RWPE2 (cell line): ENCODE data around the gene NOL9.

Source experiments
- ATAC-seq: fragments of 200-7000 bp; cut with Tn5 transposase; 3 replicates; pipeline ENCODE4 v1.9.1; 2021; ENCODE audit warnings: low read depth
- DNase-seq: peaks from one replicate; pipeline ENCODE4 v3.0.0-alpha.2; 2020; ENCODE audit warnings: low spot score
- H3K27ac ChIP-seq: fragments of 450-650 bp; 2 replicates; pipeline ENCODE4 v1.5.1; 2017; ENCODE audit warnings: mild to moderate bottlenecking; ENCODE audit not compliant: poor library complexity, severe bottlenecking
- H3K27me3 ChIP-seq: fragments of 250-450 bp; sonication (Bioruptor Pico); 2 replicates; pipeline ENCODE4 v1.5.1; 2021; ENCODE audit warnings: mild to moderate bottlenecking, moderate library complexity; ENCODE audit not compliant: insufficient read depth, poor library complexity, severe bottlenecking
- H3K36me3 ChIP-seq: fragments of 250-450 bp; sonication (Bioruptor Pico); 2 replicates; pipeline ENCODE4 v1.5.1; 2020; ENCODE audit warnings: low read depth, mild to moderate bottlenecking, moderate library complexity
- H3K4me1 ChIP-seq: fragments of 250-450 bp; sonication (Bioruptor Pico); 2 replicates; pipeline ENCODE4 v1.5.1; 2021; ENCODE audit warnings: mild to moderate bottlenecking, moderate library complexity; ENCODE audit not compliant: insufficient read depth, poor library complexity, severe bottlenecking
- H3K4me3 ChIP-seq: fragments of 250-450 bp; sonication (Bioruptor Pico); 2 replicates; pipeline ENCODE4 v1.5.1; 2021; ENCODE audit warnings: mild to moderate bottlenecking, moderate library complexity; ENCODE audit not compliant: severe bottlenecking
- H3K9me3 ChIP-seq: fragments of 250-450 bp; sonication (Bioruptor Pico); 2 replicates; pipeline ENCODE4 v1.5.1; 2021; ENCODE audit warnings: mild to moderate bottlenecking, moderate library complexity; ENCODE audit not compliant: severe bottlenecking
- CTCF ChIP-seq: fragments of 450-650 bp; IDR thresholded peaks from one replicate; pipeline ENCODE4 v1.5.1; 2017; ENCODE audit warnings: mild to moderate bottlenecking, moderate library complexity; ENCODE audit not compliant: poor library complexity, severe bottlenecking

NOL9 gene

DNA sequence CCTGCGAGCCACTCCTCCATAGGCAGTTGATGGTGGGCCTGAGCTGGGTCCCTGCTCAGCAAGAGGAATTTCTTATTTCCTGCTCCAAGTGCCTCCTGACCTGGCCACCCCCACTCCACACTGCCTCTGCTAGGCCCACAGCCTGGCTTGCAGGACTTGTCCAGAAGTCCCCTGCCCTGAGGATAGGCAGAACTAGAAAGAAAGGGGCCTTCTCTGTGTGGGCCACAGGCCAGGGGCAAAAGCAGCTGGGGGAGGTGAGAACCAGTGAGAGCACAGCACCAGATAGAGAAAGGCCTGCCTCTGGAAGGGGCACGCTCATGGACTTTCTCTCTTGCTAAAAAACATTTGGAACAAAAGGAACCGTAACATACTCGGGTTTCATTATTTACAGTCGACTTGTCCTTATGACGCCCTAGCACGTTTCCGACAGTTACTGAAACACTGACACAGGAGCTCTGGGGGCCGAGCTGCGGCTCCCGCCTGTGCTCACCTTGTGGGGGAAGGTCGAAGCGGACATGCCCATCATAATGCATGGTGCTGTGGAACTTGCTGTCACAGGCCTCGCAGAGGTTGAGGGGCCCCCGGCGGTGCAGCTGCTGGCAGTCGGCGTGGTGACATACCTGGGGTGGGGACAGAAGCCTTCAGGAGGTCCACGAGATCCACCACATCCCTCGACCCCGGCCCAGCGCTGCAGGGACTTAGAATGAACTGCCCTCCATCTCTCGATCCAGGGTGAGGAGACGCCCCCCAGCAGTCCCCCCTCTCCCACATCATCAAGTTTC, 77.1 kb downstream of the NOL9 start:
- H3K27me3 ChIP-seq, result no peaks in the 10 kb centered on the region
- no peak overlapping the region for H3K27ac ChIP-seq
- ATAC-seq, result no peak
- TF ChIP-seq CTCF, result no peak
- no peak for DNase-seq
- H3K4me3 ChIP-seq, result no peak overlapping the region
- H3K4me1 ChIP-seq, result peaks cover 3% of the 10 kb centered on the region
- H3K9me3 ChIP-seq, result no peaks in the 10 kb centered on the region
- peaks cover 46% of the 10 kb centered on the region for H3K36me3 ChIP-seq

GRCh38 chr1:6476483-6476882, 77.8 kb downstream of the NOL9 start:
- H3K36me3 ChIP-seq, result peaks cover 49% of the 10 kb centered on the region
- no peak overlapping the region for H3K27ac ChIP-seq
- peaks cover 4% of the 10 kb centered on the region for H3K4me1 ChIP-seq
- no peaks in the 10 kb centered on the region for H3K27me3 ChIP-seq
- H3K9me3 ChIP-seq, result no peaks in the 10 kb centered on the region
- no peak for DNase-seq
- no peak for TF ChIP-seq CTCF
- H3K4me3 ChIP-seq, result no peak overlapping the region
- ATAC-seq, result no peak

- H3K36me3 ChIP-seq, result peaks cover 54% of the 10 kb centered on the region
- ATAC-seq (peak; percentile 68), DNase-seq (no peak)
- no peak overlapping the region for H3K27ac ChIP-seq
- H3K9me3 ChIP-seq, result no peaks in the 10 kb centered on the region
- H3K27me3 ChIP-seq, result no peaks in the 10 kb centered on the region
- peaks cover 4% of the 10 kb centered on the region for H3K4me1 ChIP-seq
- no peak overlapping the region for H3K4me3 ChIP-seq
- TF ChIP-seq CTCF, result peak; percentile 92
These were observed 78.8 kb downstream of the NOL9 start for GRCh38 chr1:6475381-6476133.

DNA sequence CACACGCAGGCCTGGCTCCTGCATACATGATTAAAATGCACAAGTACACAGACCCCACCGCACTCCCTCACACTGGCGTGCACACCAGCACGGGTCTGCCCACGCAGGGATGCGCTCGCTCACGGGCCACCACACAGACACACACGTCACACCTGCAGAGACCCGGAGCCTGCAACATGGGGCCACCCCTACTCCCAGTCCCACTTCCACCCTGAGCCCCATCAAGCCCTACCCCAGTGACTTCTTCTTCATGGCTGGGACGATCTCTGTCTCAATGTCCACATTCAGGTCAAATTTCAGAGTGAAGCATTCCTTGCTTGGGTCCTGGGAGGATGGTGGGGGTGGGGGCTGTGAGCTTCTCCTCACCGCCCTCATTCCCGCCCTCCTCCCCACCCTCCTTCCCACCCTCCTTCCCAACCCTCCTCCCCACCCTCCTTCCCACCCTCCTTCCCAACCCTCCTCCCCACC, 79.5 kb downstream of the NOL9 start:
- Histone ChIP-seq H3K4me1 (peaks cover 4% of the 10 kb centered on the region), H3K36me3 (peaks cover 61% of the 10 kb centered on the region), H3K27ac (no peak overlapping the region), H3K9me3 (no peaks in the 10 kb centered on the region), H3K27me3 (no peaks in the 10 kb centered on the region), H3K4me3 (no peak overlapping the region)
- ATAC-seq (no peak), DNase-seq (no peak)
- TF ChIP-seq CTCF, result no peak
